CD4-positive, alpha-beta T cell treated with Interleukin-6 for 4 hours (primary cell): ENCODE data around the gene MTM1.

Experiments used
- DNase-seq: peaks from one replicate; pipeline ENCODE4 v3.0.0-alpha.2; 2020; ENCODE audit warnings: mixed read lengths

The MTM1 gene

DNA sequence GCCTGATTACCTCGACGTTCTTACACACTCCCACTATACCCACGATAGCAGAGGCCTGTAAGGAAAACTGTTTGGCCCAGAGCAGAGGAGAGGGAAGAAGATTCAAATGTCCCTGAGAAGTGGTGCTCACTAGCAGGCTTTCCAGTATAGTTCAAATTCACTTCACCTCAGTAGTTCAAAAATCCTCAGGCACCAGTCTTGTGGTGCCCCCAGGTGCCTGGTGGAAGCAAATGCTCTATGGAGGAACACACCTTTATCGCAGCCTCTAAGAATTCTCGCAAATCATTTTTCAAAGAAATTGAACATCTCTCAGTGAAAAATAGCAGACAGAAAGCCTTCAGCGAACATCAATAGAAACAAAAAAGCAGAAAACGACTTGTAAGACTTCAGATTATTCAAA, 112.6 kb downstream of the MTM1 start:
- DNase-seq: no peak

- no peak for DNase-seq
Measured at GRCh38 chrX:150683112-150683511, 114.7 kb downstream of the MTM1 start.

- peak; percentile 33 for DNase-seq
Measured at GRCh38 chrX:150683536-150684146, 115.2 kb downstream of the MTM1 start.

DNA sequence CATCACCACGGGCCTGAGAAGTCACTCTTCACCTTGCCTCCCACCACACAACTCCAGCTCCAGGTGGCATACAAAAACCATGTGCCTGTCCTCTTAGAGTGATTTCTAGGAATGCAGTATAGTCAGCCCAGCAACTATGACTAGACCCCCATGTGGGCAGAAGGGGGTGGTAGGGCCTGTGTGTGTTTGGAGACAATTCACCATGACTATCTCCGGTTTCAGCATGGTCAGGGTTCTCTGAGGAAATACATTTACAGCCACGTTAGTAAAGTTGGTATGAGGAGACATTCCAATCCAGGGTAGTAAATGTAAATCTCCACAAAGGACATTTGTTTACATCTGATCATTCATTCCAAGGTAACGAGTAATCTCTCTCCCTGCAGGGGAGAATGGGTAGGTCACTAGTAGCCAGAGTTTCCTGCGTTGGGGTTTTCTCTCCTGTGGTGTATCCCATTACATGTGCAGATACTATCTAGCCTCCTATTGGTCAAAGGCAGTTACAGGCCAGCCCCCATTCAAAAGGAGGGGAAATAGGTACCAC, 120.6 kb downstream of the MTM1 start:
- no peak for DNase-seq

GRCh38 chrX:150690126-150690525, 121.7 kb downstream of the MTM1 start:
- no peak for DNase-seq

- peak; percentile 15 for DNase-seq
Measured at GRCh38 chrX:150692296-150692695, 123.9 kb downstream of the MTM1 start.

GRCh38 chrX:150692831-150693724, 124.7 kb downstream of the MTM1 start, which contains the start of gene MTMR1:
TSS of gene MTMR1 (plus strand) at chrX:150693396. CDS start at chrX:150693531, 135 bp downstream.
- peak; percentile 62 for DNase-seq

- DNase-seq: peak; percentile 74
Measured at GRCh38 chrX:150693725-150694574, 125.5 kb downstream of the MTM1 start.

- DNase-seq: peak; percentile 8
Measured at GRCh38 chrX:150694738-150695410, 126.5 kb downstream of the MTM1 start.

GRCh38 chrX:150696331-150696730, 127.9 kb downstream of the MTM1 start:
- DNase-seq: no peak

DNA sequence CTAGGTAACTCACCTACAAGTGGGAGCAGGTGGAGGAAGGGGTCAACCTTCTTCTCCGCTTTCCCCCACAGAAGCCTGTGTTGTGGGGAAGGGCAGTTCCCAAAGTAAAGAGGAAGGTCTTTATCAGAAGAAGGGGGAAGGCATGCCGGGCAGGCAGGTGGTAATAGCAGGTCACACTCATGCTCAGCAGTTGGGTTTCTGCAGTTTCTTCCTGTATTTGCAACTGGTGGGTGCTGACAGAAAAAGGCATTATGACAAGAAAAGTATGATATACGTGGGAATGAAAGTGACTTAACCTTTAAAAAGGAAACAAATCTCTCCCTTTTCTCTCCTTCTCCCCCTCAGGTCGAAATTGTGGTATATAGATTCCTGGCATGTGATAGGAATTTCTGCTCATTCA, 128.4 kb downstream of the MTM1 start:
- DNase-seq: peak; percentile 19

DNA sequence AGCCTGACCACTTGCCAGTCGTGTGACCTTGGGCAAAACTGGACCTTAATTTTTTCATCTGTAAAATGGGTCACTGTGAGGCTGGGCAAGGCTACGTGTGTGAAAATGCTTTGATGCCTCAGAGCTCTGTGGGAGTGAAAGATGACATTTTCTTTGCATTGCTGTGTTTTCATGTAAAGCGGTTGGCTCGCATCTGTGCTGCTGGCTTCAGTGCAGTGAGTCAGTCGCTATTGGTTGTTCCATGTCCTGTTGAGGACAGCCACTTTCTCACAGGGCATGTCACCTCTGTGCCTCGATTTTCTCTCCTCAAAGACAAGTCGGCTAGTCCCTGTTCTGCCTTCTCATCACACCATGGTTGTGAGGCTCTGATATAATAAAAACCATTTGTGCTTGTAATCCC, 129.2 kb downstream of the MTM1 start:
- peak; percentile 19 for DNase-seq

- no peak for DNase-seq
Measured at GRCh38 chrX:150698981-150699380, 130.6 kb downstream of the MTM1 start.

- DNase-seq: no peak
Measured at GRCh38 chrX:150700107-150700506, 131.7 kb downstream of the MTM1 start.

GRCh38 chrX:150701377-150701776, 133.0 kb downstream of the MTM1 start:
- DNase-seq: no peak

DNA sequence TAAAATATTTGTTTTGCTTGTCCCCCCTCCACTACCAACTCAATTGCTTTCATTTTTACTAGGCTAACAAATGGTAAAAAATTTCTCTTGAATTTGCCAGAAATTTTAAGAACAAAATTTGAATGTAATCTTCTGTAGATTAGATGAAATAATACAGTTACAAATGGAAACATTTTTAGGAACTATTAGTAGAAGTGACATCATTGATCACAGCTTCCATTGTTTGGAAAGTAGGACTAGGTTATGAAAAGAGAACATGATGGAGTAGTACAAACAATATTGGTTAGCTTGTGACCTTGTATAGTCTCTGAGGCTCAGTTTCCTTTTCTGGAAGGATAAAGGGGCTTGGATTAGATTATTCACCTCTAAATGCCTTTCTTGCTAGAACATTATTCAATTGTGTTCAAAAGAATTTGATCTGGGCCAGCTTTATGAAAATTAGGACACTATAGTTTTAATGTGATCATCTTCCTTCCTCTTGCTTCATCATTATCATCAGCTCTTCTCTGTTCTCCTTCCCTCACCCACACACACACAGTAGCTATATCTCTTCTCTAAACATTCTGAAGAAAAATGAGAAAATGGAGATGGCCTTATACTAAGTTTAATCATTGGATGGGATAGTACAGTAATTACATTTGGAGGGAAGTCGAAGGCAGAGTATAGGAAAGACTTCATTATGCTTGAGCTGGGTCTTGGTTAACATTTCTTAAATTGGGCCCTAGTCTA, 134.7 kb downstream of the MTM1 start:
- no peak for DNase-seq

DNA sequence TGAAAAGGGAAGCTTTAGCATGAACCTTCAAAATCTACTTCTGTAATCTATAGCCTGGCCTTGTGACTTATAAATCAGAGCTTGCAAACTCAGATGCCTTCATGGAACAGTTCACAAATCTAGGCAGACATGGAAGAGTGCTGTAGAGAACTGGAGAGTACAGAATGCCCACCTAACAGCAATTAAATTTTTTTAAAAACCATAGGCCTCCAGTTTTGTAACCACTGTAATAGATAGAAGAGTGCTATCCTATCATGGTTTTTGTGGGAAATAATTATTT, 135.2 kb downstream of the MTM1 start:
- DNase-seq: no peak

DNA sequence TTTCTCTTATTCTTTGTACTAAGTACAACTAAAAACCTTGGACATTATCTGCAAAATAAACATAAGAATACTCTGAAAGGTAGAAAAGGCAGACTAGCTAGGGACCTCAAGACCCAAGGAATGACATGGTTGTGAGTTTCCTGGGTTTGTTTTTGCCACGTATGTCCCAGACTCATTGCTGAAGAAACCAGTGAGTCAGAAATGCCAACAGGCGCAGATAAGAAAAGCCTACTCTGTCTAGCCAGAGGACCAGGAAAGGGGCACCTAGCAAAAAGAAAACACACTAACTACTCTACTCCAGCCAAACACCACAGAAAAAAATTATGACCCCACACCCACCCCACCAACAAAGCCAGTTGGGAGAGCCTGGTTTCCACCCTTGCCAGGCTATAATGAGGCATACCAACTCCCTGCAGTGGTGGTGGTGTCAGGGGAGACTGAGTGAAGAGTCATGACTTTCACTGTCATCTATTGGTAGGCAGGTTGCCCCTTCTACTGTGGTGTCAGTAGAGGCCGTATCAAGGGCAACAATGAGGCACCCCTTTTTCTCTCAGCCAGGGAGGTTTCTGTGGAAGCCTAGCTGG, 135.7 kb downstream of the MTM1 start:
- DNase-seq: no peak

DNA sequence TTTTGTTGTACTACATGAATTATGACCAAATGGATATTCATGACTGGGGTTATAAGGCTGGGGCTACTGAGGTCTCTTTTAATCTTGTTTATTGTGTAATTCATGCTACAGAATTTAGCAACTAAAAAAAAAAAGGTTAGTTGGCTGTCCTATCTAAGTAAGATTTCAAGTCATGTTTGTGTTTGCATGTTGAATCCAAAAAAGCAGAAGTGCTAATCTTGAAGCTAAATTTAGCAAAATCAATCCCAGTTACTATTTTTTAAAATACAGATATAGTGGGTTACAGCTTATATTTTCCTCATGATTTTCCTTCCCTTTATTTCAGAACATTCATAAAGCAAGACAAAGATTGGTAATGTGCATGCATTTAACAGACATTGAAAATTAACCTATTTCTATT, 144.2 kb downstream of the MTM1 start:
- no peak for DNase-seq

DNA sequence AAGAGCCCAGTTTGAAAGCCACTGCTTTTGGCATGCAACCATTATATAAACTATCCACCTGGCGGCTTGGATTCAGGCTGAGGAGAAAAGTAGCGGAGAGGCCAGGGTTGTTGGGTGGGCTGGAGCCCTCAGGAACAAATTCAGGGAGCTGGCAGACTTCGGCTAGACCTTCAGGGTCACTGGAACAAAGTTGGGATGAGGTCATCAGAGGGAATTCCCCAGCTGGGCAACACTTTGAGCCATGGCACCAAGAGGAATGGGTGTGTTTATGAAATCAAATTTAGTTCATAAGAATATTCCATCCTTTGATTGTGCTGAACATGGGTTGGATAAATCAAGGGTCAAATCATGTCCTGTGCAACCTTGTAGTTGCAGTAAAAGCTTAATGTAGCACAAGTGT, 146.8 kb downstream of the MTM1 start:
- no peak for DNase-seq

- no peak for DNase-seq
Measured at GRCh38 chrX:150719621-150720020, 151.2 kb downstream of the MTM1 start.
